ENCODE measurements around the gene MED9. TPM values are rescaled to one million over a fixed set of nuclear protein-coding genes. Genes with fewer than 3 reads are reported as not detected.

The MED9 gene
- polyA plus RNA-seq, 1 donor from 2014 or later = 25.1 TPM

DNA sequence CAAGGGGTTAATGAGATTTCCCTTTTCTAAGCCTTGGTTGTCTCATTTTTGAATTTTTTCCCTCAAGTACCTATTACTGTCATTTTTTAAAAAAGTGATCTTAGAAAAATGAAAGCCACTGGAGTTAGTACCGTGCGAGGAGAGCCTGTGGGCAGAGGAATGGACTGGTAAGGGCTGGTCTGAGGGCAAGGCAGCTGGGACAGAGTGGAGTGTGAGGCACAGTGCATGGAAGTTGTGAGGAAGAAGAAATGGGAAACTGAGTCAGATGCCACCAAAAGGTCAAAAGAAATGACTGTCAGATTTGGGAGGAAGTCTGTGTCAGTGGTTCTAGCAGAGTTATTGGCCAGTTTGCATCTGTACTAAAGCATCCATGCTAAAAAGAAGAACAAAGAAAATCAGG is 11.2 kb downstream of the MED9 start:
- TF ChIP-seq POLR2AphosphoS5 (IDR thresholded peaks at IDR 0.05) (no peak), EZH2 (IDR thresholded peaks at IDR 0.05; ENCODE audit: borderline replicate concordance, insufficient read depth, low read length, poor library complexity, severe bottlenecking) (no peak), TAF1 (IDR thresholded peaks at IDR 0.05; ENCODE audit: low read depth) (no peak), SMC3 (conservative IDR thresholded peaks at IDR 0.05; ENCODE audit: poor library complexity) (no peak), MXI1 (conservative IDR thresholded peaks at IDR 0.05; ENCODE audit: poor library complexity, severe bottlenecking) (no peak), EP300 (conservative IDR thresholded peaks at IDR 0.05; ENCODE audit: poor library complexity, severe bottlenecking) (no peak), RAD21 (conservative IDR thresholded peaks at IDR 0.05) (no peak)
- TF ChIP-seq, protein P1, sequence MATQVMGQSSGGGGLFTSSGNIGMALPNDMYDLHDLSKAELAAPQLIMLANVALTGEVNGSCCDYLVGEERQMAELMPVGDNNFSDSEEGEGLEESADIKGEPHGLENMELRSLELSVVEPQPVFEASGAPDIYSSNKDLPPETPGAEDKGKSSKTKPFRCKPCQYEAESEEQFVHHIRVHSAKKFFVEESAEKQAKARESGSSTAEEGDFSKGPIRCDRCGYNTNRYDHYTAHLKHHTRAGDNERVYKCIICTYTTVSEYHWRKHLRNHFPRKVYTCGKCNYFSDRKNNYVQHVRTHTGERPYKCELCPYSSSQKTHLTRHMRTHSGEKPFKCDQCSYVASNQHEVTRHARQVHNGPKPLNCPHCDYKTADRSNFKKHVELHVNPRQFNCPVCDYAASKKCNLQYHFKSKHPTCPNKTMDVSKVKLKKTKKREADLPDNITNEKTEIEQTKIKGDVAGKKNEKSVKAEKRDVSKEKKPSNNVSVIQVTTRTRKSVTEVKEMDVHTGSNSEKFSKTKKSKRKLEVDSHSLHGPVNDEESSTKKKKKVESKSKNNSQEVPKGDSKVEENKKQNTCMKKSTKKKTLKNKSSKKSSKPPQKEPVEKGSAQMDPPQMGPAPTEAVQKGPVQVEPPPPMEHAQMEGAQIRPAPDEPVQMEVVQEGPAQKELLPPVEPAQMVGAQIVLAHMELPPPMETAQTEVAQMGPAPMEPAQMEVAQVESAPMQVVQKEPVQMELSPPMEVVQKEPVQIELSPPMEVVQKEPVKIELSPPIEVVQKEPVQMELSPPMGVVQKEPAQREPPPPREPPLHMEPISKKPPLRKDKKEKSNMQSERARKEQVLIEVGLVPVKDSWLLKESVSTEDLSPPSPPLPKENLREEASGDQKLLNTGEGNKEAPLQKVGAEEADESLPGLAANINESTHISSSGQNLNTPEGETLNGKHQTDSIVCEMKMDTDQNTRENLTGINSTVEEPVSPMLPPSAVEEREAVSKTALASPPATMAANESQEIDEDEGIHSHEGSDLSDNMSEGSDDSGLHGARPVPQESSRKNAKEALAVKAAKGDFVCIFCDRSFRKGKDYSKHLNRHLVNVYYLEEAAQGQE (IDR thresholded peaks at IDR 0.05; ENCODE audit: borderline replicate concordance) = no peak
- TF ChIP-seq, protein P2, sequence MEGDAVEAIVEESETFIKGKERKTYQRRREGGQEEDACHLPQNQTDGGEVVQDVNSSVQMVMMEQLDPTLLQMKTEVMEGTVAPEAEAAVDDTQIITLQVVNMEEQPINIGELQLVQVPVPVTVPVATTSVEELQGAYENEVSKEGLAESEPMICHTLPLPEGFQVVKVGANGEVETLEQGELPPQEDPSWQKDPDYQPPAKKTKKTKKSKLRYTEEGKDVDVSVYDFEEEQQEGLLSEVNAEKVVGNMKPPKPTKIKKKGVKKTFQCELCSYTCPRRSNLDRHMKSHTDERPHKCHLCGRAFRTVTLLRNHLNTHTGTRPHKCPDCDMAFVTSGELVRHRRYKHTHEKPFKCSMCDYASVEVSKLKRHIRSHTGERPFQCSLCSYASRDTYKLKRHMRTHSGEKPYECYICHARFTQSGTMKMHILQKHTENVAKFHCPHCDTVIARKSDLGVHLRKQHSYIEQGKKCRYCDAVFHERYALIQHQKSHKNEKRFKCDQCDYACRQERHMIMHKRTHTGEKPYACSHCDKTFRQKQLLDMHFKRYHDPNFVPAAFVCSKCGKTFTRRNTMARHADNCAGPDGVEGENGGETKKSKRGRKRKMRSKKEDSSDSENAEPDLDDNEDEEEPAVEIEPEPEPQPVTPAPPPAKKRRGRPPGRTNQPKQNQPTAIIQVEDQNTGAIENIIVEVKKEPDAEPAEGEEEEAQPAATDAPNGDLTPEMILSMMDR (IDR thresholded peaks at IDR 0.05; ENCODE audit: poor library complexity, severe bottlenecking) = no peak
- Histone ChIP-seq H3K9me3 (ENCODE audit: low read length) (no peaks in the 10 kb centered on the region), H4K20me1 (ENCODE audit: insufficient read depth) (no peaks in the 10 kb centered on the region), H3K4me2 (ENCODE audit: low read length) (no peak overlapping the region), H3K79me2 (replicated peaks; ENCODE audit: insufficient read depth, low read length) (peaks cover 6% of the 10 kb centered on the region), H2AFZ (ENCODE audit: low read depth, low read length) (no peak overlapping the region), H3K27me3 (ENCODE audit: insufficient read depth, low read depth, low read length) (no peaks in the 10 kb centered on the region), H3K4me3 (ENCODE audit: low read length) (no peak overlapping the region), H3K9ac (ENCODE audit: low read length) (no peak overlapping the region), H3F3A (ENCODE audit: insufficient read depth, low read length, poor library complexity, severe bottlenecking) (no peaks in the 10 kb centered on the region), H3K36me3 (ENCODE audit: insufficient read depth, low read length) (no peaks in the 10 kb centered on the region), H3K9me2 (ENCODE audit: insufficient read depth, low read length) (no peaks in the 10 kb centered on the region), H3K27ac (ENCODE audit: low read length) (no peak overlapping the region)

DNA sequence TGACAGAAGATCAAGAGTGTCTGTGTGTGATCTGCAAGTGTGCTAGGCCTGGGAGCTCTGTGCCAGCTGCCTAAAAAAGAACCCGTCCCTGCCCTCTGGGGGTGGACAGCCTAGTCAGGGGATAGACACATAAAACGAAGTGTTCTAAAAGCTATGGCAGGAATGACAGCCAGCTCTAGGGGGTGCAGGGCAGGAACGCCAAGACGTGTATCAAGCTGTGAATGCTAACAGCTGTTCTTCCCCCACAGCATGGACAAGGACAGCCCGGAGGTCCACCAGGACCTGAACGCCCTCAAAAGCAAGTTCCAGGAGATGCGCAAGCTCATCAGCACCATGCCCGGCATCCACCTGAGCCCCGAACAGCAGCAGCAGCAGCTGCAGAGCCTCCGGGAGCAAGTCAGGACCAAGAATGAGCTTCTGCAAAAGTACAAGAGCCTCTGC is 14.3 kb downstream of the MED9 start:
- H3K9ac ChIP-seq (ENCODE audit: low read length) = no peak overlapping the region
- no peaks in the 10 kb centered on the region for H3F3A ChIP-seq (ENCODE audit: insufficient read depth, low read length, poor library complexity, severe bottlenecking)
- H3K27ac ChIP-seq (ENCODE audit: low read length) = no peak overlapping the region
- H3K9me2 ChIP-seq (ENCODE audit: insufficient read depth, low read length) = no peaks in the 10 kb centered on the region
- peaks cover 14% of the 10 kb centered on the region for H3K27me3 ChIP-seq (ENCODE audit: insufficient read depth, low read depth, low read length)
- H3K36me3 ChIP-seq (ENCODE audit: insufficient read depth, low read length) = no peaks in the 10 kb centered on the region
- no peaks in the 10 kb centered on the region for H4K20me1 ChIP-seq (ENCODE audit: insufficient read depth)
- no peaks in the 10 kb centered on the region for H3K9me3 ChIP-seq (ENCODE audit: low read length)
- TF ChIP-seq, protein P2 (IDR thresholded peaks at IDR 0.05; ENCODE audit: poor library complexity, severe bottlenecking) = no peak
- TF ChIP-seq EZH2 (IDR thresholded peaks at IDR 0.05; ENCODE audit: borderline replicate concordance, insufficient read depth, low read length, poor library complexity, severe bottlenecking) = no peak
- TF ChIP-seq, protein P1 (IDR thresholded peaks at IDR 0.05; ENCODE audit: borderline replicate concordance) = no peak
- no peak overlapping the region for H3K4me3 ChIP-seq (ENCODE audit: low read length)
- peaks cover 11% of the 10 kb centered on the region for H3K79me2 ChIP-seq (replicated peaks; ENCODE audit: insufficient read depth, low read length)
- H3K4me2 ChIP-seq (ENCODE audit: low read length) = no peak overlapping the region
- no peak overlapping the region for H2AFZ ChIP-seq (ENCODE audit: low read depth, low read length)

Measured in neural cell (in vitro differentiated cells).